Measurements from ENCODE around the gene POU2F1.

The POU2F1 gene

DNA sequence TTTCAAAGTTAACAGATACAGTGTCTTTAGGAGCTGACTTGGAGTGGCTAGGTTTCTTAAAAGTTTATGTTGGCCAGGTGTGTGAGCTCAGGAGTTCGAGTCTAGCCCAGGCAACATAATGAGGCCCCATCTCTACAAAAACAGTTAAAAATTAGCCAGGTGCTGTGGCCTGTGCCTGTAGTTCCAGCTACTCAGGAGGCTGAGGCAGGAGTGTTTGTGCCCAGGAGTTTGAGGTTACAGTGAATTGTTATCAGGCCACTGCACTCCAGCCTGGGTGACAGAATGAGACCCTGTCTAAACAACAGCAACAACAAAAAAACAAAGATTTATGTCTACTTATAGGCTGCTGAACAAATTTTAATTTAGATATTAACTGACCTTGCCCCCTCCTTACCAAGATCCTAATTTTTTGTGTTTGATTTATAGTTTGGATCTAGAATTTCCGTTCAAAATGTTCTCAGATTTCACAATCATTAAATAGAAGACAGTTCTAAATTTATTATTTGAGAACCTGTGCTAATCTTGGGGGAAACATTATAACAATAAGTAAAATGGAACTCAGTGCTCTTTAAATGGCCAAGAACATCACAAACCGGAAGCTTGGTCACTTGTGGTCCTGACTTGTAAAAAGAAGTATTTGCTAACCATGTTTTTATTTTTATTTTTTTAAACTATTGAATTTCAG is 67.8 kb downstream of the POU2F1 start:
- Histone ChIP-seq H3K4me3 (ENCODE audit: low read length) (no peak overlapping the region), H3K9me3 (replicated peaks; ENCODE audit: insufficient read depth, low read length) (no peaks in the 10 kb centered on the region), H4K20me1 (ENCODE audit: insufficient read depth, low read length) (no peaks in the 10 kb centered on the region), H3K27me3 (replicated peaks; ENCODE audit: insufficient read depth, low read length) (no peaks in the 10 kb centered on the region), H3K4me2 (ENCODE audit: low read depth, low read length) (no peak overlapping the region), H3K27ac (ENCODE audit: low read length) (no peak overlapping the region), H3K9ac (ENCODE audit: low read length) (no peak overlapping the region), H3K4me1 (ENCODE audit: low read length) (no peaks in the 10 kb centered on the region), H3K79me2 (ENCODE audit: low read length) (peaks cover 48% of the 10 kb centered on the region), H3K9me2 (replicated peaks; ENCODE audit: insufficient read depth, low read length) (no peaks in the 10 kb centered on the region), H3F3A (ENCODE audit: insufficient read depth, low read length) (no peaks in the 10 kb centered on the region), H3K36me3 (replicated peaks; ENCODE audit: insufficient read depth, low read length) (no peaks in the 10 kb centered on the region), H2AFZ (ENCODE audit: low read length) (no peak overlapping the region)
- DNase-seq = no peak
- TF ChIP-seq EZH2 (optimal IDR thresholded peaks at IDR 0.05; ENCODE audit: low read depth, low read length) (no peak), EZH2phosphoT487 (IDR thresholded peaks at IDR 0.05; ENCODE audit: low read length) (no peak)
- TF ChIP-seq, protein P1, sequence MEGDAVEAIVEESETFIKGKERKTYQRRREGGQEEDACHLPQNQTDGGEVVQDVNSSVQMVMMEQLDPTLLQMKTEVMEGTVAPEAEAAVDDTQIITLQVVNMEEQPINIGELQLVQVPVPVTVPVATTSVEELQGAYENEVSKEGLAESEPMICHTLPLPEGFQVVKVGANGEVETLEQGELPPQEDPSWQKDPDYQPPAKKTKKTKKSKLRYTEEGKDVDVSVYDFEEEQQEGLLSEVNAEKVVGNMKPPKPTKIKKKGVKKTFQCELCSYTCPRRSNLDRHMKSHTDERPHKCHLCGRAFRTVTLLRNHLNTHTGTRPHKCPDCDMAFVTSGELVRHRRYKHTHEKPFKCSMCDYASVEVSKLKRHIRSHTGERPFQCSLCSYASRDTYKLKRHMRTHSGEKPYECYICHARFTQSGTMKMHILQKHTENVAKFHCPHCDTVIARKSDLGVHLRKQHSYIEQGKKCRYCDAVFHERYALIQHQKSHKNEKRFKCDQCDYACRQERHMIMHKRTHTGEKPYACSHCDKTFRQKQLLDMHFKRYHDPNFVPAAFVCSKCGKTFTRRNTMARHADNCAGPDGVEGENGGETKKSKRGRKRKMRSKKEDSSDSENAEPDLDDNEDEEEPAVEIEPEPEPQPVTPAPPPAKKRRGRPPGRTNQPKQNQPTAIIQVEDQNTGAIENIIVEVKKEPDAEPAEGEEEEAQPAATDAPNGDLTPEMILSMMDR (IDR thresholded peaks at IDR 0.05; ENCODE audit: low read length) = no peak

DNA sequence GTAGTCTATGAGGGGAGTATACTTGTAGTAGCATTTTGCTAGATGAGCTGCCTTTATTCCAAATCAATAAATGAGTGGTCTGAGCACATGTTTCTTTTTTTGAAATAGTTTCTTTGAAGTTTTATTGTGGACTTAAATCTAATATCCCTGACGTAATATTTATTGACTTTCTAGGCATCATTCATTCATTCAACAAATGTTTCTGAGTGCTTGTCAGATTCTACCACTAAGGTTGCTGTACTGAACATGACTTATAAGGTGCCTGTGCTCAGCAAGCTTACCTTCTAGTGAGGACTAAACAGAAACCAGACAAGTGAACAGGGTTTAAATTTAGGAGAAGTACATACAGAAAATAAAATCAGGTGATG is 68.4 kb downstream of the POU2F1 start:
- Histone ChIP-seq H3K9me3 (replicated peaks; ENCODE audit: insufficient read depth, low read length) (no peaks in the 10 kb centered on the region), H3K4me2 (ENCODE audit: low read depth, low read length) (no peak overlapping the region), H4K20me1 (ENCODE audit: insufficient read depth, low read length) (no peaks in the 10 kb centered on the region), H3K9me2 (replicated peaks; ENCODE audit: insufficient read depth, low read length) (no peaks in the 10 kb centered on the region), H3K27ac (ENCODE audit: low read length) (no peak overlapping the region), H3K36me3 (replicated peaks; ENCODE audit: insufficient read depth, low read length) (no peaks in the 10 kb centered on the region), H3K9ac (ENCODE audit: low read length) (no peak overlapping the region), H3F3A (ENCODE audit: insufficient read depth, low read length) (no peaks in the 10 kb centered on the region), H3K4me3 (ENCODE audit: low read length) (no peak overlapping the region), H3K79me2 (ENCODE audit: low read length) (peaks cover 43% of the 10 kb centered on the region), H2AFZ (ENCODE audit: low read length) (no peak overlapping the region), H3K4me1 (ENCODE audit: low read length) (no peaks in the 10 kb centered on the region), H3K27me3 (replicated peaks; ENCODE audit: insufficient read depth, low read length) (no peaks in the 10 kb centered on the region)
- no peak for DNase-seq
- TF ChIP-seq, protein P1 (IDR thresholded peaks at IDR 0.05; ENCODE audit: low read length) = no peak
- TF ChIP-seq EZH2phosphoT487 (IDR thresholded peaks at IDR 0.05; ENCODE audit: low read length) = no peak
- TF ChIP-seq EZH2 (optimal IDR thresholded peaks at IDR 0.05; ENCODE audit: low read depth, low read length) = no peak

DNA sequence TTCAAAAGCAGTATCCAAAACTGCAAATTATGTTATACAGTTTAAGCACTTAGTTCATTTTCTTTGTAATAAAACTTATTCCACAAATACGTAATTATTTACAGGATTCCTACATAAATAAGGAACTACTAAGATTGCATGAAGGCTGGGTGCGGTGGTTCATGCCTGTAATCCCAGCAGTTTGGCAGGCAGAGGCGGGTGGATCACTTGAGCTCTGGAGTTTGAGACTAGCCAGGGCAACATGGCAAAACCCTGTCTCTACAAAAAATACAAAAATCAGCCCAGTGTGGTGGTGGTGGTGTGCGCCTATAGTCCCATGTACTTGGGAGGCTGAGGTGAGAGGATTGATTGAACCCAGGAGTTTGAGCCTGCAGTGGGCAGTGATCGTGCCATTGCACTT is 69.3 kb downstream of the POU2F1 start:
- Histone ChIP-seq H3K27ac (ENCODE audit: low read length) (no peak overlapping the region), H3K9ac (ENCODE audit: low read length) (no peak overlapping the region), H4K20me1 (ENCODE audit: insufficient read depth, low read length) (no peaks in the 10 kb centered on the region), H3K9me2 (replicated peaks; ENCODE audit: insufficient read depth, low read length) (no peaks in the 10 kb centered on the region), H3F3A (ENCODE audit: insufficient read depth, low read length) (no peaks in the 10 kb centered on the region), H3K27me3 (replicated peaks; ENCODE audit: insufficient read depth, low read length) (no peaks in the 10 kb centered on the region), H3K4me1 (ENCODE audit: low read length) (no peaks in the 10 kb centered on the region), H2AFZ (ENCODE audit: low read length) (no peak overlapping the region), H3K4me3 (ENCODE audit: low read length) (no peak overlapping the region), H3K4me2 (ENCODE audit: low read depth, low read length) (no peak overlapping the region), H3K9me3 (replicated peaks; ENCODE audit: insufficient read depth, low read length) (no peaks in the 10 kb centered on the region), H3K79me2 (ENCODE audit: low read length) (peaks cover 34% of the 10 kb centered on the region), H3K36me3 (replicated peaks; ENCODE audit: insufficient read depth, low read length) (no peaks in the 10 kb centered on the region)
- DNase-seq = no peak
- TF ChIP-seq EZH2phosphoT487 (IDR thresholded peaks at IDR 0.05; ENCODE audit: low read length) = no peak
- TF ChIP-seq, protein P1 (IDR thresholded peaks at IDR 0.05; ENCODE audit: low read length) = no peak
- TF ChIP-seq EZH2 (optimal IDR thresholded peaks at IDR 0.05; ENCODE audit: low read depth, low read length) = no peak
